Measurements from ENCODE around the gene PLSCR2.
"Not testable (repeated sequence)": the region's sequence is repeated elsewhere in the genome, so short reads cannot be mapped to it uniquely, and the experiment has no call there.

Gene PLSCR2

GRCh38 chr3:146414010-146414409 lies 55.4 kb downstream of the PLSCR2 start:
- Histone ChIP-seq H4K20me1 (ENCODE audit: low read depth, low read length) (no peaks in the 10 kb centered on the region), H3K9me2 (replicated peaks; ENCODE audit: insufficient read depth, low read length) (no peaks in the 10 kb centered on the region), H3K4me3 (ENCODE audit: insufficient read depth, low read length, poor library complexity, severe bottlenecking) (no peak overlapping the region), H3K9me3 (ENCODE audit: insufficient read depth, low read length) (no peaks in the 10 kb centered on the region), H3K4me2 (ENCODE audit: low read depth, low read length, poor library complexity, severe bottlenecking) (no peak overlapping the region), H3K27ac (ENCODE audit: low read depth, low read length) (no peak overlapping the region), H3K79me2 (ENCODE audit: insufficient read depth, low read length) (no peaks in the 10 kb centered on the region), H2AFZ (ENCODE audit: low read depth, low read length, severe bottlenecking) (no peak overlapping the region), H3K36me3 (ENCODE audit: low read length) (no peaks in the 10 kb centered on the region), H3F3A (ENCODE audit: insufficient read depth) (no peaks in the 10 kb centered on the region), H3K27me3 (ENCODE audit: low read length) (no peaks in the 10 kb centered on the region), H3K9ac (ENCODE audit: low read length) (no peak overlapping the region)
- no peak for TF ChIP-seq EZH2phosphoT487 (conservative IDR thresholded peaks at IDR 0.05; ENCODE audit: low read length)
- no peak for TF ChIP-seq CTCF (IDR thresholded peaks at IDR 0.05; ENCODE audit: insufficient read depth, low read length, poor library complexity, severe bottlenecking)

GRCh38 chr3:146412711-146413110 lies 56.6 kb downstream of the PLSCR2 start:
- not testable (repeated sequence) for H3K4me3 ChIP-seq (ENCODE audit: insufficient read depth, low read length, poor library complexity, severe bottlenecking); H3K9me3 ChIP-seq (ENCODE audit: insufficient read depth, low read length); H3K9ac ChIP-seq (ENCODE audit: low read length); H3K36me3 ChIP-seq (ENCODE audit: low read length); H3F3A ChIP-seq (ENCODE audit: insufficient read depth); H3K79me2 ChIP-seq (ENCODE audit: insufficient read depth, low read length); H3K4me2 ChIP-seq (ENCODE audit: low read depth, low read length, poor library complexity, severe bottlenecking); H2AFZ ChIP-seq (ENCODE audit: low read depth, low read length, severe bottlenecking); H3K27me3 ChIP-seq (ENCODE audit: low read length); H3K9me2 ChIP-seq (replicated peaks; ENCODE audit: insufficient read depth, low read length); H4K20me1 ChIP-seq (ENCODE audit: low read depth, low read length); H3K27ac ChIP-seq (ENCODE audit: low read depth, low read length)

- no peak overlapping the region for H2AFZ ChIP-seq (ENCODE audit: low read depth, low read length, severe bottlenecking)
- no peaks in the 10 kb centered on the region for H4K20me1 ChIP-seq (ENCODE audit: low read depth, low read length)
These were observed 61.4 kb downstream of the PLSCR2 start for GRCh38 chr3:146407956-146408355.

GRCh38 chr3:146404436-146404835 lies 64.9 kb downstream of the PLSCR2 start:
- Histone ChIP-seq H3K9me2 (replicated peaks; ENCODE audit: insufficient read depth, low read length) (no peaks in the 10 kb centered on the region), H3K36me3 (ENCODE audit: low read length) (no peaks in the 10 kb centered on the region), H3F3A (ENCODE audit: insufficient read depth) (no peaks in the 10 kb centered on the region), H3K27ac (ENCODE audit: low read depth, low read length) (no peak overlapping the region), H4K20me1 (ENCODE audit: low read depth, low read length) (no peaks in the 10 kb centered on the region), H3K9me3 (ENCODE audit: insufficient read depth, low read length) (no peaks in the 10 kb centered on the region), H3K4me2 (ENCODE audit: low read depth, low read length, poor library complexity, severe bottlenecking) (no peak overlapping the region), H3K27me3 (ENCODE audit: low read length) (no peaks in the 10 kb centered on the region), H3K79me2 (ENCODE audit: insufficient read depth, low read length) (no peaks in the 10 kb centered on the region), H3K4me3 (ENCODE audit: insufficient read depth, low read length, poor library complexity, severe bottlenecking) (no peak overlapping the region), H3K9ac (ENCODE audit: low read length) (no peak overlapping the region), H2AFZ (ENCODE audit: low read depth, low read length, severe bottlenecking) (no peak overlapping the region)
- no peak for TF ChIP-seq EZH2phosphoT487 (conservative IDR thresholded peaks at IDR 0.05; ENCODE audit: low read length)
- no peak for TF ChIP-seq CTCF (IDR thresholded peaks at IDR 0.05; ENCODE audit: insufficient read depth, low read length, poor library complexity, severe bottlenecking)

More at GRCh38 chr3:146407956-146408355, 61.4 kb downstream of the PLSCR2 start:
- H3K9ac ChIP-seq (ENCODE audit: low read length), result no peak overlapping the region
- H3K36me3 ChIP-seq (ENCODE audit: low read length), result no peaks in the 10 kb centered on the region
- no peaks in the 10 kb centered on the region for H3K9me3 ChIP-seq (ENCODE audit: insufficient read depth, low read length)
- H3K9me2 ChIP-seq (replicated peaks; ENCODE audit: insufficient read depth, low read length), result no peaks in the 10 kb centered on the region
- no peak overlapping the region for H3K4me2 ChIP-seq (ENCODE audit: low read depth, low read length, poor library complexity, severe bottlenecking)
- H3K27me3 ChIP-seq (ENCODE audit: low read length), result no peaks in the 10 kb centered on the region
- no peak overlapping the region for H3K27ac ChIP-seq (ENCODE audit: low read depth, low read length)
- no peak overlapping the region for H3K4me3 ChIP-seq (ENCODE audit: insufficient read depth, low read length, poor library complexity, severe bottlenecking)
- H3F3A ChIP-seq (ENCODE audit: insufficient read depth), result no peaks in the 10 kb centered on the region
- TF ChIP-seq CTCF (IDR thresholded peaks at IDR 0.05; ENCODE audit: insufficient read depth, low read length, poor library complexity, severe bottlenecking) (no peak), EZH2phosphoT487 (conservative IDR thresholded peaks at IDR 0.05; ENCODE audit: low read length) (no peak)
- no peaks in the 10 kb centered on the region for H3K79me2 ChIP-seq (ENCODE audit: insufficient read depth, low read length)
